GM18517 (cell line): ENCODE results near the gene HLA-DQA2.
"Not testable (repeated sequence)": the region's sequence is repeated elsewhere in the genome, so short reads cannot be mapped to it uniquely, and the experiment has no call there.

Experiments
- ATAC-seq: cut with Tn5 transposase; IDR thresholded peaks from one replicate; pipeline ENCODE4 v1.9.1; 2021; ENCODE audit warnings: mild to moderate bottlenecking, moderate library complexity; ENCODE audit not compliant: unreplicated experiment

HLA-DQA2 gene

GRCh38 chr6:32741031-32741960, at the start of gene HLA-DQA2:
Gene HLA-DQA2, plus strand, starts transcription at chr6:32741391. Its CDS starts 53 bp downstream, at chr6:32741444.
- no peak for ATAC-seq

GRCh38 chr6:32692019-32692418, 49.2 kb upstream of the HLA-DQA2 start:
- no peak for ATAC-seq

GRCh38 chr6:32697031-32697430, 44.2 kb upstream of the HLA-DQA2 start:
- ATAC-seq, result no peak

GRCh38 chr6:32700391-32701040, 40.7 kb upstream of the HLA-DQA2 start:
- no peak for ATAC-seq

GRCh38 chr6:32703347-32703746, 37.8 kb upstream of the HLA-DQA2 start:
- no peak for ATAC-seq

GRCh38 chr6:32705164-32705563, 36.0 kb upstream of the HLA-DQA2 start:
- not testable (repeated sequence) for ATAC-seq

- ATAC-seq, result no peak
These were observed 31.6 kb upstream of the HLA-DQA2 start for GRCh38 chr6:32709625-32710024.

GRCh38 chr6:32713241-32713640, 27.9 kb upstream of the HLA-DQA2 start:
- no peak for ATAC-seq

- no peak for ATAC-seq
These were observed 24.8 kb upstream of the HLA-DQA2 start for GRCh38 chr6:32716396-32716795.

GRCh38 chr6:32718879-32719278, 22.3 kb upstream of the HLA-DQA2 start:
- no peak for ATAC-seq

GRCh38 chr6:32738126-32738525, 3.1 kb upstream of the HLA-DQA2 start:
- ATAC-seq, result no peak

- no peak for ATAC-seq
These were observed 1.2 kb downstream of the HLA-DQA2 start for GRCh38 chr6:32742374-32742773.

GRCh38 chr6:32744776-32745175, 3.6 kb downstream of the HLA-DQA2 start:
- ATAC-seq, result no peak

- ATAC-seq, result not testable (repeated sequence)
These were observed 4.5 kb downstream of the HLA-DQA2 start for GRCh38 chr6:32745649-32746048.

GRCh38 chr6:32752580-32752979, 11.4 kb downstream of the HLA-DQA2 start:
- ATAC-seq, result no peak

GRCh38 chr6:32759669-32760068, 18.5 kb downstream of the HLA-DQA2 start:
- no peak for ATAC-seq

GRCh38 chr6:32761072-32761471, 19.9 kb downstream of the HLA-DQA2 start:
- ATAC-seq, result no peak

GRCh38 chr6:32761548-32761947, 20.4 kb downstream of the HLA-DQA2 start:
- ATAC-seq, result no peak

GRCh38 chr6:32763421-32763820, 22.2 kb downstream of the HLA-DQA2 start, which contains the start of gene HLA-DQB2:
Gene HLA-DQB2, minus strand, starts transcription at chr6:32763532. Its CDS starts 62 bp downstream, at chr6:32763470.
- ATAC-seq, result no peak

- no peak for ATAC-seq
These were observed 22.9 kb downstream of the HLA-DQA2 start for GRCh38 chr6:32764048-32764447.

GRCh38 chr6:32772656-32773055, 31.5 kb downstream of the HLA-DQA2 start:
- no peak for ATAC-seq

- no peak for ATAC-seq
These were observed 33.2 kb downstream of the HLA-DQA2 start for GRCh38 chr6:32774426-32774825.
